ENCODE results near the gene PANK4. TPM values are rescaled to one million over a fixed set of nuclear protein-coding genes. Genes with fewer than 3 reads are reported as not detected.

The PANK4 gene
- total RNA-seq, 1 donor from 2014 or later, result 26.3 TPM

- Histone ChIP-seq H3K4me3 (ENCODE audit: insufficient read depth, low read depth, low read length) (no peak overlapping the region), H3K4me1 (ENCODE audit: insufficient read depth, low read length) (no peaks in the 10 kb centered on the region), H3K9ac (ENCODE audit: low read length) (no peak overlapping the region), H4K20me1 (ENCODE audit: insufficient read depth, low read length) (no peaks in the 10 kb centered on the region), H2AFZ (ENCODE audit: low read depth, low read length) (no peak overlapping the region), H3K27me3 (ENCODE audit: insufficient read depth, low read length) (no peaks in the 10 kb centered on the region), H3K4me2 (ENCODE audit: low read length) (no peak overlapping the region), H3K36me3 (ENCODE audit: insufficient read depth, low read length) (no peaks in the 10 kb centered on the region), H3K79me2 (ENCODE audit: insufficient read depth, low read length) (no peaks in the 10 kb centered on the region), H3K9me3 (ENCODE audit: insufficient read depth, low read depth, low read length) (no peaks in the 10 kb centered on the region), H3K27ac (ENCODE audit: low read depth, low read length) (no peak overlapping the region)
- FAIRE-seq (no peak), DNase-seq (ENCODE audit: low read depth) (no peak)
- Mint-ChIP-seq H3K4me1 (ENCODE audit: low read depth, unreplicated experiment) (no peaks in the 10 kb centered on the region), H3K36me3 (ENCODE audit: low read depth, unreplicated experiment) (no peaks in the 10 kb centered on the region), H3K27ac (ENCODE audit: unreplicated experiment) (no peak overlapping the region), H3K4me3 (ENCODE audit: unreplicated experiment) (no peak overlapping the region), H3K9me3 (ENCODE audit: unreplicated experiment) (no peaks in the 10 kb centered on the region), H3K27me3 (ENCODE audit: low read depth, unreplicated experiment) (peaks cover 2% of the 10 kb centered on the region)
- TF ChIP-seq EZH2 (IDR thresholded peaks at IDR 0.05; ENCODE audit: insufficient read depth, low read length), result no peak
- TF ChIP-seq, protein P1, sequence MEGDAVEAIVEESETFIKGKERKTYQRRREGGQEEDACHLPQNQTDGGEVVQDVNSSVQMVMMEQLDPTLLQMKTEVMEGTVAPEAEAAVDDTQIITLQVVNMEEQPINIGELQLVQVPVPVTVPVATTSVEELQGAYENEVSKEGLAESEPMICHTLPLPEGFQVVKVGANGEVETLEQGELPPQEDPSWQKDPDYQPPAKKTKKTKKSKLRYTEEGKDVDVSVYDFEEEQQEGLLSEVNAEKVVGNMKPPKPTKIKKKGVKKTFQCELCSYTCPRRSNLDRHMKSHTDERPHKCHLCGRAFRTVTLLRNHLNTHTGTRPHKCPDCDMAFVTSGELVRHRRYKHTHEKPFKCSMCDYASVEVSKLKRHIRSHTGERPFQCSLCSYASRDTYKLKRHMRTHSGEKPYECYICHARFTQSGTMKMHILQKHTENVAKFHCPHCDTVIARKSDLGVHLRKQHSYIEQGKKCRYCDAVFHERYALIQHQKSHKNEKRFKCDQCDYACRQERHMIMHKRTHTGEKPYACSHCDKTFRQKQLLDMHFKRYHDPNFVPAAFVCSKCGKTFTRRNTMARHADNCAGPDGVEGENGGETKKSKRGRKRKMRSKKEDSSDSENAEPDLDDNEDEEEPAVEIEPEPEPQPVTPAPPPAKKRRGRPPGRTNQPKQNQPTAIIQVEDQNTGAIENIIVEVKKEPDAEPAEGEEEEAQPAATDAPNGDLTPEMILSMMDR (IDR thresholded peaks at IDR 0.05; ENCODE audit: insufficient read depth, low read depth, low read length), result no peak
Observed at GRCh38 chr1:2501041-2501819, 25.2 kb downstream of the PANK4 start.

DNA sequence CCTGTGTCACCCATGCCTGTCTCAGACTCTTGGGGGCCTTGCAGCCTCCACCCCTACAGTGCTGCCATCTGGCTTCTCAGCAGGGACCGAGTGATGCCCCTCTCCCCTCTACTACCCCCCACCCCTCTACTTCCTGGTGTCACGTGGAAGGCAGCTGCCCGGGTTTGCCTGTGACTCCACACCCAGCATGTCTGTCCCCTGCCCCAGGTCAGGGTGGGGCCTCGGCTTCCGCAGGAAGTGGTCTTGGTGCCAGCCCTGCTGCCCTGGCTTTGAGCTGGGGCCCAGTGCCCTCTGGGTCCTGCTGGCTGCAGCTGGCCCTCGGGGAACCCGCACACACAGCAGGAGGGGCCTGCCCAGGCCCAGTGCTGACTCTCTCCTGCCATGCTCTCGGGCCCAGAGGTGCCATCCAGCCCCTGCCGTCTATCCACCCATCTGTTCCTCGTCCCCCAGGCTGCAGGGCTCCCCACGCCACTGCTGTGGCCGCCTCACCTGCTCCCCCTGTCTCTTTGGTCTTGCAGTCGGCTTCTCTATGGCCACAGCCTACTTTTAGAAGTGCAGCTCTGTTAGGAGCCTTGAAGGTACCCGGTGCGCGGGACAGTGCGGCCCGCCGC lies 26.3 kb downstream of the PANK4 start:
- Histone ChIP-seq H4K20me1 (ENCODE audit: insufficient read depth, low read length) (no peaks in the 10 kb centered on the region), H3K9me3 (ENCODE audit: insufficient read depth, low read depth, low read length) (no peaks in the 10 kb centered on the region), H2AFZ (ENCODE audit: low read depth, low read length) (no peak overlapping the region), H3K4me2 (ENCODE audit: low read length) (no peak overlapping the region), H3K9ac (ENCODE audit: low read length) (no peak overlapping the region), H3K27me3 (ENCODE audit: insufficient read depth, low read length) (no peaks in the 10 kb centered on the region), H3K27ac (ENCODE audit: low read depth, low read length) (no peak overlapping the region), H3K4me3 (ENCODE audit: insufficient read depth, low read depth, low read length) (no peak overlapping the region), H3K36me3 (ENCODE audit: insufficient read depth, low read length) (no peaks in the 10 kb centered on the region), H3K4me1 (ENCODE audit: insufficient read depth, low read length) (no peaks in the 10 kb centered on the region), H3K79me2 (ENCODE audit: insufficient read depth, low read length) (no peaks in the 10 kb centered on the region)
- no peaks in the 10 kb centered on the region for H3K4me1 Mint-ChIP-seq (ENCODE audit: low read depth, unreplicated experiment)
- H3K9me3 Mint-ChIP-seq (ENCODE audit: unreplicated experiment), result no peaks in the 10 kb centered on the region
- TF ChIP-seq EZH2 (IDR thresholded peaks at IDR 0.05; ENCODE audit: insufficient read depth, low read length), result no peak
- TF ChIP-seq, protein P1 (IDR thresholded peaks at IDR 0.05; ENCODE audit: insufficient read depth, low read depth, low read length), result no peak
- peaks cover 2% of the 10 kb centered on the region for H3K27me3 Mint-ChIP-seq (ENCODE audit: low read depth, unreplicated experiment)
- FAIRE-seq (no peak), DNase-seq (ENCODE audit: low read depth) (no peak)
- H3K4me3 Mint-ChIP-seq (ENCODE audit: unreplicated experiment), result no peak overlapping the region
- no peaks in the 10 kb centered on the region for H3K36me3 Mint-ChIP-seq (ENCODE audit: low read depth, unreplicated experiment)
- no peak overlapping the region for H3K27ac Mint-ChIP-seq (ENCODE audit: unreplicated experiment)

- DNase-seq (ENCODE audit: low read depth) (no peak), FAIRE-seq (no peak)
- Histone ChIP-seq H3K4me2 (ENCODE audit: low read length) (no peak overlapping the region), H3K27ac (ENCODE audit: low read depth, low read length) (no peak overlapping the region), H3K4me3 (ENCODE audit: insufficient read depth, low read depth, low read length) (no peak overlapping the region), H3K9me3 (ENCODE audit: insufficient read depth, low read depth, low read length) (no peaks in the 10 kb centered on the region), H3K79me2 (ENCODE audit: insufficient read depth, low read length) (no peaks in the 10 kb centered on the region), H4K20me1 (ENCODE audit: insufficient read depth, low read length) (no peaks in the 10 kb centered on the region), H3K27me3 (ENCODE audit: insufficient read depth, low read length) (no peaks in the 10 kb centered on the region), H3K4me1 (ENCODE audit: insufficient read depth, low read length) (no peaks in the 10 kb centered on the region), H3K9ac (ENCODE audit: low read length) (no peak overlapping the region), H3K36me3 (ENCODE audit: insufficient read depth, low read length) (no peaks in the 10 kb centered on the region), H2AFZ (ENCODE audit: low read depth, low read length) (no peak overlapping the region)
- H3K36me3 Mint-ChIP-seq (ENCODE audit: low read depth, unreplicated experiment), result no peaks in the 10 kb centered on the region
- no peak overlapping the region for H3K4me3 Mint-ChIP-seq (ENCODE audit: unreplicated experiment)
- H3K9me3 Mint-ChIP-seq (ENCODE audit: unreplicated experiment), result no peaks in the 10 kb centered on the region
- H3K27me3 Mint-ChIP-seq (ENCODE audit: low read depth, unreplicated experiment), result peaks cover 2% of the 10 kb centered on the region
- H3K4me1 Mint-ChIP-seq (ENCODE audit: low read depth, unreplicated experiment), result no peaks in the 10 kb centered on the region
- TF ChIP-seq, protein P1 (IDR thresholded peaks at IDR 0.05; ENCODE audit: insufficient read depth, low read depth, low read length), result no peak
- no peak for TF ChIP-seq EZH2 (IDR thresholded peaks at IDR 0.05; ENCODE audit: insufficient read depth, low read length)
- no peak overlapping the region for H3K27ac Mint-ChIP-seq (ENCODE audit: unreplicated experiment)
Observed at GRCh38 chr1:2499260-2499659, 27.1 kb downstream of the PANK4 start.
